ENCODE results near the gene PSME1. TPM values are rescaled to one million over a fixed set of nuclear protein-coding genes. Genes with fewer than 3 reads are reported as not detected.

Gene PSME1
- total RNA-seq, 1 donor from 2014 or later, result 32.7 TPM

GRCh38 chr14:24182110-24182882 lies 46.3 kb downstream of the PSME1 start:
- Histone ChIP-seq H2AFZ (replicated peaks) (no peak overlapping the region), H3K4me3 (no peak overlapping the region), H3K4me2 (no peak overlapping the region), H3K27me3 (no peaks in the 10 kb centered on the region), H3K79me2 (ENCODE audit: low read depth) (peaks cover 7% of the 10 kb centered on the region), H3K36me3 (no peaks in the 10 kb centered on the region), H4K20me1 (ENCODE audit: low read depth) (peaks cover 16% of the 10 kb centered on the region), H3F3A (ENCODE audit: low read depth) (peaks cover 3% of the 10 kb centered on the region), H3K9me3 (ENCODE audit: low read depth) (no peaks in the 10 kb centered on the region), H3K27ac (no peak overlapping the region), H3K4me1 (no peaks in the 10 kb centered on the region), H3K9ac (no peak overlapping the region)
- Mint-ChIP-seq H3K36me3 (peaks cover 22% of the 10 kb centered on the region), H3K4me1 (peaks cover 4% of the 10 kb centered on the region), H3K4me3 (peak overlapping the region; percentile 22), H3K27ac (peak overlapping the region; percentile 90), H3K27me3 (ENCODE audit: insufficient read depth, low read depth) (peaks cover 3% of the 10 kb centered on the region), H3K9me3 (no peaks in the 10 kb centered on the region)
- no peak for TF ChIP-seq CTCF (IDR thresholded peaks at IDR 0.05)
- TF ChIP-seq EZH2phosphoT487 (IDR thresholded peaks at IDR 0.05), result no peak
- no peak for TF ChIP-seq EZH2 (IDR thresholded peaks at IDR 0.05)
- DNase-seq (ENCODE audit: low spot score), result no peak

GRCh38 chr14:24183014-24183481 lies 47.1 kb downstream of the PSME1 start:
- Histone ChIP-seq H2AFZ (replicated peaks) (no peak overlapping the region), H3F3A (ENCODE audit: low read depth) (peaks cover 8% of the 10 kb centered on the region), H3K9me3 (ENCODE audit: low read depth) (no peaks in the 10 kb centered on the region), H3K4me3 (no peak overlapping the region), H3K79me2 (ENCODE audit: low read depth) (peaks cover 15% of the 10 kb centered on the region), H3K27me3 (no peaks in the 10 kb centered on the region), H3K27ac (no peak overlapping the region), H3K36me3 (no peaks in the 10 kb centered on the region), H3K4me2 (no peak overlapping the region), H3K4me1 (peaks cover 6% of the 10 kb centered on the region), H3K9ac (no peak overlapping the region), H4K20me1 (ENCODE audit: low read depth) (peaks cover 16% of the 10 kb centered on the region)
- H3K27me3 Mint-ChIP-seq (ENCODE audit: insufficient read depth, low read depth), result peaks cover 3% of the 10 kb centered on the region
- H3K36me3 Mint-ChIP-seq, result peaks cover 22% of the 10 kb centered on the region
- DNase-seq (ENCODE audit: low spot score), result no peak
- no peaks in the 10 kb centered on the region for H3K9me3 Mint-ChIP-seq
- no peak overlapping the region for H3K4me3 Mint-ChIP-seq
- H3K4me1 Mint-ChIP-seq, result peaks cover 10% of the 10 kb centered on the region
- H3K27ac Mint-ChIP-seq, result no peak overlapping the region
- TF ChIP-seq CTCF (IDR thresholded peaks at IDR 0.05), result no peak
- no peak for TF ChIP-seq EZH2 (IDR thresholded peaks at IDR 0.05)
- TF ChIP-seq EZH2phosphoT487 (IDR thresholded peaks at IDR 0.05), result no peak

GRCh38 chr14:24184104-24184970 lies 48.3 kb downstream of the PSME1 start:
- no peaks in the 10 kb centered on the region for H3K9me3 Mint-ChIP-seq
- no peaks in the 10 kb centered on the region for H3K36me3 ChIP-seq

More at GRCh38 chr14:24184104-24184970, 48.3 kb downstream of the PSME1 start:
- H3K4me2 ChIP-seq, result no peak overlapping the region
- no peaks in the 10 kb centered on the region for H3K9me3 ChIP-seq (ENCODE audit: low read depth)
- DNase-seq (ENCODE audit: low spot score), result no peak
- Mint-ChIP-seq H3K4me1 (peaks cover 14% of the 10 kb centered on the region), H3K4me3 (no peak overlapping the region), H3K27ac (no peak overlapping the region), H3K27me3 (ENCODE audit: insufficient read depth, low read depth) (peaks cover 3% of the 10 kb centered on the region), H3K36me3 (peaks cover 19% of the 10 kb centered on the region)
- no peak overlapping the region for H3K27ac ChIP-seq
- no peak overlapping the region for H3K9ac ChIP-seq
- no peak overlapping the region for H2AFZ ChIP-seq (replicated peaks)
- H3K79me2 ChIP-seq (ENCODE audit: low read depth), result peaks cover 15% of the 10 kb centered on the region
- TF ChIP-seq EZH2phosphoT487 (IDR thresholded peaks at IDR 0.05) (no peak), EZH2 (IDR thresholded peaks at IDR 0.05) (no peak), CTCF (IDR thresholded peaks at IDR 0.05) (no peak)
- H3F3A ChIP-seq (ENCODE audit: low read depth), result peaks cover 18% of the 10 kb centered on the region
- no peaks in the 10 kb centered on the region for H3K27me3 ChIP-seq
- no peak overlapping the region for H3K4me3 ChIP-seq
- H4K20me1 ChIP-seq (ENCODE audit: low read depth), result peaks cover 14% of the 10 kb centered on the region
- H3K4me1 ChIP-seq, result peaks cover 6% of the 10 kb centered on the region
